HG02840 (cell line): Measurements from ENCODE around the gene HSD17B3.
"Not testable (repeated sequence)": the region's sequence is repeated elsewhere in the genome, so short reads cannot be mapped to it uniquely, and the experiment has no call there.

Source experiments
- ATAC-seq: cut with Tn5 transposase; IDR thresholded peaks from one replicate; pipeline ENCODE4 v1.9.1; 2021; ENCODE audit warnings: mild to moderate bottlenecking, moderate library complexity, moderate number of reproducible peaks; ENCODE audit not compliant: unreplicated experiment, low FRiP score

HSD17B3 gene

GRCh38 chr9:96241391-96241809 lies 60.6 kb downstream of the HSD17B3 start:
- no peak for ATAC-seq

GRCh38 chr9:96236854-96237550 lies 65.0 kb downstream of the HSD17B3 start:
- no peak for ATAC-seq

- not testable (repeated sequence) for ATAC-seq
Observed at GRCh38 chr9:96236337-96236736, 65.6 kb downstream of the HSD17B3 start.

GRCh38 chr9:96232539-96233241 lies 69.3 kb downstream of the HSD17B3 start:
- no peak for ATAC-seq

GRCh38 chr9:96232164-96232538 lies 69.8 kb downstream of the HSD17B3 start:
- no peak for ATAC-seq

GRCh38 chr9:96230002-96230401 lies 72.0 kb downstream of the HSD17B3 start:
- no peak for ATAC-seq

GRCh38 chr9:96222132-96222531 lies 79.8 kb downstream of the HSD17B3 start:
- no peak for ATAC-seq

GRCh38 chr9:96219900-96220257 lies 82.1 kb downstream of the HSD17B3 start:
- no peak for ATAC-seq

GRCh38 chr9:96219026-96219899 lies 82.7 kb downstream of the HSD17B3 start:
- ATAC-seq: no peak

- ATAC-seq: peak; percentile 68
Observed at GRCh38 chr9:96217754-96218693, 84.0 kb downstream of the HSD17B3 start.

- ATAC-seq: no peak
Observed at GRCh38 chr9:96217294-96217707, 84.7 kb downstream of the HSD17B3 start.

GRCh38 chr9:96216583-96216982 lies 85.4 kb downstream of the HSD17B3 start:
- no peak for ATAC-seq

- ATAC-seq: no peak
Observed at GRCh38 chr9:96215841-96216240, 86.1 kb downstream of the HSD17B3 start.

GRCh38 chr9:96214635-96215034 lies 87.3 kb downstream of the HSD17B3 start:
- ATAC-seq: no peak

GRCh38 chr9:96209407-96210271 lies 92.3 kb downstream of the HSD17B3 start:
- ATAC-seq: no peak

GRCh38 chr9:96206156-96206751 lies 95.7 kb downstream of the HSD17B3 start:
- ATAC-seq: no peak

- ATAC-seq: no peak
Observed at GRCh38 chr9:96204853-96205252, 97.1 kb downstream of the HSD17B3 start.

- no peak for ATAC-seq
Observed at GRCh38 chr9:96203867-96204501, 98.0 kb downstream of the HSD17B3 start.
